Activated naive CD4-positive, alpha-beta T cell treated with anti-CD3 and anti-CD28 coated beads for 36 hours (primary cell): Measurements from ENCODE around the gene PCDHGA8. TPM values are rescaled to one million over a fixed set of nuclear protein-coding genes. Genes with fewer than 3 reads are reported as not detected.
A peak's percentile ranks its signal among the peaks of the same experiment; 100 is the strongest.
"Not testable (repeated sequence)": the region's sequence is repeated elsewhere in the genome, so short reads cannot be mapped to it uniquely, and the experiment has no call there.

Source experiments
- CTCF ChIA-PET: fragments of 350-600 bp; sonication (Branson Sonifier 250); formaldehyde crosslinking; loops from one replicate; lab custom pipeline; 2021; ENCODE audit warnings: antibody characterized with exemption; lab: Charles Lee
- DNase-seq: peaks from one replicate; pipeline ENCODE4 v3.0.0-alpha.2; 2020
- H3K27ac Mint-ChIP-seq: one replicate; pipeline ENCODE4 v1.8.0; 2021; ENCODE audit warnings: mild to moderate bottlenecking, mixed read lengths
- H3K27me3 Mint-ChIP-seq: one replicate; pipeline ENCODE4 v1.8.0; 2021; ENCODE audit warnings: low read depth, mixed read lengths
- H3K36me3 Mint-ChIP-seq: one replicate; pipeline ENCODE4 v1.8.0; 2021; ENCODE audit warnings: low read depth, mixed read lengths
- H3K4me1 Mint-ChIP-seq: one replicate; pipeline ENCODE4 v1.8.0; 2021; ENCODE audit warnings: low read depth, mixed read lengths
- H3K4me3 Mint-ChIP-seq: one replicate; pipeline ENCODE4 v1.8.0; 2021; ENCODE audit warnings: mild to moderate bottlenecking, moderate library complexity, mixed read lengths
- H3K9me3 Mint-ChIP-seq: one replicate; pipeline ENCODE4 v1.8.0; 2021; ENCODE audit warnings: mixed read lengths
- intact Hi-C: fragments of 100-400 bp; cut with micrococcal nuclease; formaldehyde crosslinking; loops from one replicate; pipeline ENCODE4 v1.15.1; 2023
- total RNA-seq, 2 experiments: library from RNA; stranded (reverse); gene quantifications; one replicate each; pipeline ENCODE4 v1.2.3, GENCODE V29; 2021

The PCDHGA8 gene
- total RNA-seq, 2 experiments from 2014 or later = not detected

DNA sequence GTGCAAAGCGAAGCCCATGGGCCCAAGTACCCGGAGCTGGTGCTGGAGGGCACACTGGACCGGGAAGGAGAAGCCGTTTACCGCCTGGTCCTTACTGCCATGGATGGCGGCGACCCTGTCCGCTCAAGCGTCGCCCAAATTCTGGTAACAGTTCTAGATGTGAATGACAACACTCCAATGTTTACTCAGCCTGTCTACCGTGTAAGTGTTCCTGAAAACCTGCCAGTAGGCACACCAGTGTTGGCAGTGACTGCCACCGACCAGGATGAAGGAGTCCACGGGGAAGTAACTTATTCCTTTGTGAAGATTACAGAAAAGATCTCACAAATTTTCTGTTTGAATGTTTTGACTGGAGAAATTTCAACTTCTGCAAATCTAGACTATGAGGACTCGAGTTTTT is 17.8 kb upstream of the PCDHGA8 start:
- H3K4me1 Mint-ChIP-seq = peaks cover 4% of the 10 kb centered on the region
- no peak overlapping the region for H3K27ac Mint-ChIP-seq
- intact Hi-C loops = loop anchor here (5.0 to 10.0 kb wide), 3 partner anchors 33 to 160 kb away; partner anchors contain the start of genes PCDHB13, PCDHGA11 and PCDHGB6
- CTCF ChIA-PET = interaction anchor here (1.0 to 1.2 kb wide), 2 partner anchors 11 to 46 kb away, joined by 3 to 4 read pairs; partner anchors contain the start of genes PCDHGA11 and PCDHGA5
- peaks cover 57% of the 10 kb centered on the region for H3K27me3 Mint-ChIP-seq
- H3K9me3 Mint-ChIP-seq = peaks cover 29% of the 10 kb centered on the region
- DNase-seq = no peak
- no peak overlapping the region for H3K4me3 Mint-ChIP-seq
- H3K36me3 Mint-ChIP-seq = peaks cover 11% of the 10 kb centered on the region

DNA sequence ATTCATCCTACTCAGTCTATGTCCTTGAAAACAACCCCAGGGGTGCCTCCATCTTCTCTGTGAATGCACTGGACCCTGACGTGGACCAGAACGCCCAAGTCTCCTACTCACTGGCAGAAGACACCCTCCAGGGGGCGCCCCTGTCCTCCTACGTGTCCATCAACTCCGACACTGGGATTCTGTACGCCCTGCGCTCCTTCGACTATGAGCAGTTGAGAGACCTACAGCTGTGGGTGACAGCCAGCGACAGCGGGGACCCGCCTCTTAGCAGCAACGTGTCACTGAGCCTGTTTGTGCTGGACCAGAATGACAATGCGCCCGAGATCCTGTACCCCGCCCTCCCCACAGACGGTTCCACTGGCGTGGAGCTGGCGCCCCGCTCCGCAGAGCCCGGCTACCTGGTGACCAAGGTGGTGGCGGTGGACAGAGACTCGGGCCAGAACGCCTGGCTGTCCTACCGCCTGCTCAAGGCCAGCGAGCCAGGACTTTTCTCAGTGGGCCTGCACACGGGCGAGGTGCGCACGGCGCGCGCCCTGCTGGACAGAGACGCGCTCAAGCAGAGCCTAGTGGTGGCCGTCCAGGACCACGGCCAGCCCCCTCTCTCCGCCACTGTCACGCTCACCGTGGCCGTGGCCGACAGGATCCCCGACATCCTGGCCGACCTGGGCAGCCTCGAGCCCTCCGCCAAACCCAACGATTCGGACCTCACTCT is 16.8 kb upstream of the PCDHGA8 start:
- intact Hi-C loops = loop anchor here (10.0 kb wide), 1 partner anchor 161 kb away; the partner anchor contains the start of gene PCDHB13
- Mint-ChIP-seq H3K9me3 (peaks cover 29% of the 10 kb centered on the region), H3K27me3 (peaks cover 51% of the 10 kb centered on the region), H3K36me3 (peaks cover 11% of the 10 kb centered on the region)
- CTCF ChIA-PET = interaction anchor here (0.7 kb wide), 1 partner anchor 12 kb away, joined by 4 read pairs; the partner anchor contains the start of gene PCDHGB4
- not testable (repeated sequence) for DNase-seq, H3K4me1 Mint-ChIP-seq, H3K27ac Mint-ChIP-seq, H3K4me3 Mint-ChIP-seq

DNA sequence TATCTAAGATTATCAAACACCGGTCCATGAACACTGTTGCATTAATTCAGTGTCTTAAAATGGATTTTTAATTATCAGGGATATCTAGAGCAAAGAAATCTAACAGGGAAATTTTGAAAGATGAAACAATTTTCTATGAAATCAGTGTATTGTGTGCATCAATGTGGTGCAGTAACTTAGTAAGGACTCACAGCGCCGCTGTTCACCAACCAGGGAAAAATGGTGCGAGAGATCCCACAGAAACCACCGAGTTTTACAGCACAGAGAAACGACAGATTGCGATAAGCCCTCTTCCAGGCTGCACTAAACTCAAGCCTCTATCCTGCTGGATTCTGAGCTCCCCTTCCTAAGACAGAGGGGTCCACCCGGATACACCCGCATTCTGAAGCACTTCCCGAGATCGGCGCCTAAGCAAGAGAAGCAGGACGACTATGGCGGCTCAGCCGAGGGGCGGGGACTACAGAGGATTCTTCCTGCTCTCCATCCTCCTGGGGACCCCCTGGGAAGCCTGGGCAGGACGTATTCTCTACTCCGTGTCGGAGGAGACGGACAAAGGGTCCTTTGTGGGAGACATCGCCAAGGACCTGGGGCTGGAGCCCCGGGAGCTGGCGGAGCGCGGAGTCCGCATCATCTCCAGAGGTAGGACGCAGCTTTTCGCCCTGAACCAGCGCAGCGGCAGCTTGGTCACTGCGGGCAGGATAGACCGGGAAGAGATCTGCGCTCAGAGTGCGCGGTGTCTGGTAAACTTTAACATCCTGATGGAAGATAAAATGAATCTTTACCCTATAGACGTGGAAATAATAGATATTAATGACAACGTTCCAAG is 9.8 kb upstream of the PCDHGA8 start, which contains the start of gene PCDHGA7:
PCDHGA7 (plus strand) TSS at position 274 of the 826 bp plus-strand sequence; CDS start at position 432, 158 bp downstream.
- Mint-ChIP-seq H3K4me1 (no peaks in the 10 kb centered on the region), H3K4me3 (peak within 1 kb of the TSS; percentile 66), H3K9me3 (peaks cover 15% of the 10 kb centered on the region), H3K36me3 (peaks cover 9% of the 10 kb centered on the region), H3K27me3 (peaks cover 66% of the 10 kb centered on the region), H3K27ac (no peak within 1 kb of the TSS)
- DNase-seq = no peak
- intact Hi-C loops = no loop called here
- CTCF ChIA-PET = no interaction called here

GRCh38 chr5:141383345-141383744 is 9.1 kb upstream of the PCDHGA8 start:
- CTCF ChIA-PET = no interaction called here
- Mint-ChIP-seq H3K36me3 (peaks cover 7% of the 10 kb centered on the region), H3K4me3 (no peak overlapping the region), H3K9me3 (peaks cover 16% of the 10 kb centered on the region), H3K27me3 (peaks cover 69% of the 10 kb centered on the region), H3K4me1 (no peaks in the 10 kb centered on the region), H3K27ac (no peak overlapping the region)
- intact Hi-C loops = no loop called here
- DNase-seq = no peak

DNA sequence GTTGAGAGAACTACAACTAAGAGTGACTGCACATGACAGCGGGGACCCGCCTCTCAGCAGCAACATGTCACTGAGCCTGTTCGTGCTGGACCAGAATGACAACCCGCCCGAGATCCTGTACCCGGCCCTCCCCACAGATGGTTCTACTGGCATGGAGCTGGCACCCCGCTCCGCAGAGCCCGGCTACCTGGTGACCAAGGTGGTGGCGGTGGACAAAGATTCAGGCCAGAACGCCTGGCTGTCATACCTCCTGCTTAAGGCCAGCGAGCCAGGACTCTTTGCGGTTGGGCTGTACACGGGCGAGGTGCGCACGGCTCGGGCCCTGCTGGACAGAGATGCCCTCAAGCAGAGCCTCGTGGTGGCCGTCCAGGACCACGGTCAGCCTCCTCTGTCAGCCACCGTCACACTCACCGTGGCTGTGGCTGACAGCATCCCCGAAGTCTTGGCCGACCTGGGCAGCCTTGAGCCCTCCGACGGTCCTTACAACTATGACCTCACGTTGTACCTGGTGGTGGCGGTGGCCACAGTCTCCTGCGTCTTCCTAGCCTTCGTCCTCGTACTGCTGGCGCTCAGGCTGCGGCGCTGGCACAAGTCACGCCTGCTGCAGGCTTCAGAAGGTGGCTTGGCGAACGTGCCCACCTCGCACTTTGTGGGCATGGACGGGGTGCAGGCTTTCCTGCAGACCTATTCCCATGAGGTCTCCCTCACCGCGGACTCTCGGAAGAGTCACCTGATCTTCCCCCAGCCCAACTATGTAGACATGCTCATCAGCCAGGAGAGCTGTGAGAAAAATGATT is 7.8 kb upstream of the PCDHGA8 start:
- H3K9me3 Mint-ChIP-seq = peaks cover 21% of the 10 kb centered on the region
- peaks cover 73% of the 10 kb centered on the region for H3K27me3 Mint-ChIP-seq
- H3K4me3 Mint-ChIP-seq = no peak overlapping the region
- intact Hi-C loops = no loop called here
- DNase-seq = no peak
- CTCF ChIA-PET = interaction anchor here (0.9 kb wide), 1 partner anchor 36 kb away, joined by 4 read pairs; the partner anchor contains the start of gene PCDHGA11
- no peak overlapping the region for H3K27ac Mint-ChIP-seq
- H3K4me1 Mint-ChIP-seq = no peaks in the 10 kb centered on the region
- H3K36me3 Mint-ChIP-seq = peaks cover 10% of the 10 kb centered on the region

DNA sequence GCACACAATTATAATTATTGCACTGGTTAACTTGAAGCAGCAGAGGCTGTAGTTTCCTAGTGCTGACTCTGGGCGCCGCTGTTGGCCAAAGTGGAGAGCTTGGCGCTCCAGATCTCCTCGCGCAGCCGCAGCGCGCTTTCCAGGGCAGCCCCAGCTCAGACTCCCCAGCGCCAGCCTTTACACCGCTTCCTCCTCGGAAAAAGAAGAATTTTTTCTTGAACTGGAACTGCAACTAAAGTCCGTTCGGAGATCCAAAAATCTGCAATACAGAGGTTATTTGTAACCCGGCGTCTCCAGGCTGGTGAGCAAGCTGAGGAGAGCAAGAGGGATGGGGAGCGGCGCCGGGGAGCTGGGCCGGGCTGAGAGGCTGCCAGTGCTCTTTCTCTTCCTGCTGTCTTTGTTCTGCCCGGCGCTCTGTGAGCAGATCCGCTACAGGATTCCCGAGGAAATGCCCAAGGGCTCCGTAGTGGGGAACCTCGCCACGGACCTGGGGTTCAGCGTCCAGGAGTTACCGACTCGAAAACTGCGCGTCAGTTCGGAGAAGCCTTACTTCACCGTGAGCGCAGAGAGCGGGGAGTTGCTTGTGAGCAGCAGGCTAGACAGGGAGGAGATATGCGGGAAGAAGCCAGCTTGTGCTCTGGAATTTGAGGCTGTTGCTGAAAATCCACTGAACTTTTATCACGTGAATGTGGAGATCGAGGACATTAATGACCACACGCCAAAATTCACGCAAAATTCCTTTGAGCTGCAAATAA is 4.7 kb upstream of the PCDHGA8 start, which contains the start of gene PCDHGB4:
PCDHGB4 (plus strand) TSS at position 142 of the 755 bp plus-strand sequence; CDS start at position 329, 187 bp downstream.
- CTCF ChIA-PET = interaction anchor here (0.6 to 2.4 kb wide), 7 partner anchors 10 to 91 kb away, joined by 3 to 8 read pairs (median 4); partner anchors contain the start of genes PCDHGA11, PCDHGB3 and PCDHGB5

GRCh38 chr5:141388661-141389060 is 3.8 kb upstream of the PCDHGA8 start:
- Mint-ChIP-seq H3K27me3 (peaks cover 74% of the 10 kb centered on the region), H3K9me3 (peaks cover 30% of the 10 kb centered on the region), H3K4me3 (no peak overlapping the region), H3K4me1 (no peaks in the 10 kb centered on the region), H3K27ac (no peak overlapping the region), H3K36me3 (peaks cover 21% of the 10 kb centered on the region)
- no peak for DNase-seq
- intact Hi-C loops = no loop called here
- CTCF ChIA-PET = interaction anchor here (0.6 to 2.4 kb wide), 2 partner anchors 32 to 40 kb away, joined by 3 to 6 read pairs; partner anchors contain the start of gene PCDHGA11

More for the DNA sequence above, 4.7 kb upstream of the PCDHGA8 start, which contains the start of gene PCDHGB4:
- H3K4me1 Mint-ChIP-seq, intact Hi-C loops, H3K27ac Mint-ChIP-seq: not testable (repeated sequence)
- peaks cover 75% of the 10 kb centered on the region for H3K27me3 Mint-ChIP-seq
- H3K9me3 Mint-ChIP-seq = peaks cover 31% of the 10 kb centered on the region
- peaks cover 18% of the 10 kb centered on the region for H3K36me3 Mint-ChIP-seq
- H3K4me3 Mint-ChIP-seq = peak within 1 kb of the TSS; percentile 54
- peak; percentile 39 for DNase-seq

DNA sequence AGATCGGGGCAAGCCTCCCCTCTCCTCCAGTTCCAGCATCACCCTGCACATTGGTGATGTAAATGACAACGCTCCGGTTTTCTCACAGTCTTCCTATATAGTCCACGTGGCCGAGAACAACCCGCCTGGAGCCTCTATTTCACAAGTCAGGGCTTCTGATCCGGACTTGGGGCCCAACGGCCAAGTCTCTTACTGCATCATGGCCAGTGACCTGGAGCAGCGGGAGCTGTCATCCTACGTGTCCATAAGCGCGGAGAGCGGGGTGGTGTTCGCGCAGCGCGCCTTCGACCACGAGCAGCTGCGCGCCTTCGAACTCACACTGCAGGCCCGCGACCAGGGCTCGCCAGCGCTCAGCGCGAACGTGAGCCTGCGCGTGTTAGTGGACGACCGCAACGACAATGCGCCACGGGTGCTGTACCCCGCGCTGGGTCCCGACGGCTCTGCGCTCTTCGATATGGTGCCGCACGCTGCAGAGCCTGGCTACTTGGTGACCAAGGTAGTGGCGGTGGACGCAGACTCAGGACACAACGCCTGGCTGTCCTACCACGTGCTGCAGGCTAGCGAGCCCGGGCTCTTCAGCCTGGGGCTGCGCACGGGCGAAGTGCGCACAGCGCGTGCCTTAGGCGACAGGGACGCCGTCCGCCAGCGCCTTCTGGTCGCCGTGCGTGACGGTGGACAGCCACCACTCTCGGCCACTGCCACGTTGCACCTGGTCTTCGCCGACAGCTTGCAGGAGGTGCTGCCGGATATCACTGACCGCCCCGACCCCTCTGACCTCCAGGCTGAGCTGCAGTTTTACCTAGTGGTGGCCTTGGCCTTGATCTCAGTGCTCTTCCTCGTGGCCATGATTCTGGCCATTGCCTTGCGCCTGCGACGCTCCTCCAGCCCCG is 3.0 kb upstream of the PCDHGA8 start:
- DNase-seq = no peak
- H3K9me3 Mint-ChIP-seq = peaks cover 29% of the 10 kb centered on the region
- peaks cover 74% of the 10 kb centered on the region for H3K27me3 Mint-ChIP-seq
- intact Hi-C loops = no loop called here
- CTCF ChIA-PET = interaction anchor here (0.6 to 2.4 kb wide), 6 partner anchors 17 to 203 kb away, joined by 3 to 6 read pairs (median 4); partner anchors contain the start of genes PCDHB9, PCDHGA11 and PCDHGC3
- H3K4me1 Mint-ChIP-seq = no peaks in the 10 kb centered on the region
- no peak overlapping the region for H3K4me3 Mint-ChIP-seq
- H3K27ac Mint-ChIP-seq = no peak overlapping the region
- H3K36me3 Mint-ChIP-seq = peaks cover 22% of the 10 kb centered on the region

GRCh38 chr5:141393267-141393666 is 834 bp downstream of the PCDHGA8 start:
- intact Hi-C loops = no loop called here
- peaks cover 19% of the 10 kb centered on the region for H3K36me3 Mint-ChIP-seq
- peaks cover 60% of the 10 kb centered on the region for H3K27me3 Mint-ChIP-seq
- H3K27ac Mint-ChIP-seq = no peak overlapping the region
- H3K9me3 Mint-ChIP-seq = peaks cover 23% of the 10 kb centered on the region
- H3K4me1 Mint-ChIP-seq = no peaks in the 10 kb centered on the region
- no peak overlapping the region for H3K4me3 Mint-ChIP-seq
- DNase-seq = no peak
- CTCF ChIA-PET = interaction anchor here (1.1 to 2.0 kb wide), 3 partner anchors 28 to 165 kb away, joined by 3 to 6 read pairs (median 4); partner anchors contain the start of gene PCDHGA11
